ENCODE data around the gene CPTP. TPM values are rescaled to one million over a fixed set of nuclear protein-coding genes. Genes with fewer than 3 reads are reported as not detected.

CPTP gene
- total RNA-seq, 2 donors from 2014 or later = 35.6 to 64.1 TPM

DNA sequence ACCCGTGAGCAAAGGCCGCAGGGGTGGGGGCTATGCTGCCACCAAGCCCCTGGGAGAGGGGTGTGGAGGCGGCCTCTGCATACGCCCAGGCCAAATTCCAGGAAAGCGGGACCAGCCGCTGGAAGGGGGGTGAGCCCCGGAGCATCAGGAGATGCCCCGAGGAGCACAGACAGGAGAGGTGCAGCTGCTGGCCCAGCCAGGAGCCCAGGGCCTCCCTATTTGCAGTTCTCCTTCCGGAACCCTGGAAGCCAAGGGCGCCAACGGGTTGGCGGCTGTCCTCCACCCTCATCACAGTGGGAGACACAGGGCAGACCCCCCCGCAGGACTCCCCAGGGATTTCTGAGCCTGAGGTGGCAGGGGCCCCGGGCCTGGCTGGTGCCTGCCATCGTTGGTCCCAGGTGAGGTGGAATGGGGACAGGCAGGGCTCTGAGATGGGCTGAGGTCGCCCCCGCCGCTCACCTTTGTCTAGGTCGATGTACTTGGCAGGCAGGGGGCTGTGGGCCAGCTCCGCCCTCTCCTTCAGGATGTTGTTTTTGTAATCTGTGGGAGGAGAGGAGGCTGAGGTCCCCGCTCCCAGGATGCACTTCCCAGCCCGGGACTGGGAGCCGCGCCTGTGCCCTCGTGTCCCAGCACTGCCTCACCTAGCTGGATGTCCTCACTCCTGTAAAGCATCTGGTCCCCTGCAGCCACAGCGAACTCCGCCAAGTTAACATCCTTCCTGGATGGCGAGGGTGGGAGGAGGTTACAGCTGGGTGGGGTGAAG lies 29.0 kb downstream of the CPTP start:
- H3K36me3 ChIP-seq = peaks cover 8% of the 10 kb centered on the region
- H3K4me3 ChIP-seq = no peak overlapping the region
- peaks cover 6 to 19% of the 10 kb centered on the region in 2 donors for H3K27me3 ChIP-seq
- DNase-seq (ENCODE audit: low spot score) = no peak
- no peak for TF ChIP-seq CTCF (IDR thresholded peaks at IDR 0.05)
- peak overlapping the region in 1 of 2 donors; percentile 21 for H3K27ac ChIP-seq
- no peaks in the 10 kb centered on the region for H3K9me3 ChIP-seq
- H3K4me1 ChIP-seq = peaks cover 0 to 64% of the 10 kb centered on the region in 2 donors

- Histone ChIP-seq H3K9me3 (no peaks in the 10 kb centered on the region), H3K36me3 (peaks cover 8% of the 10 kb centered on the region), H3K4me3 (peak overlapping the region in 1 of 2 donors; percentile 55), H3K27me3 (peaks cover 6 to 19% of the 10 kb centered on the region in 2 donors), H3K4me1 (peaks cover 0 to 74% of the 10 kb centered on the region in 2 donors), H3K27ac (no peak overlapping the region)
- no peak for DNase-seq (ENCODE audit: low spot score)
- TF ChIP-seq CTCF (IDR thresholded peaks at IDR 0.05) = no peak
Measured at GRCh38 chr1:1354271-1355247, 30.0 kb downstream of the CPTP start.

- H3K27ac ChIP-seq = peak overlapping the region in 1 of 2 donors; percentile 43
- H3K4me1 ChIP-seq = peaks cover 0 to 81% of the 10 kb centered on the region in 2 donors
- no peak for DNase-seq (ENCODE audit: low spot score)
- peaks cover 6 to 19% of the 10 kb centered on the region in 2 donors for H3K27me3 ChIP-seq
- no peak for TF ChIP-seq CTCF (IDR thresholded peaks at IDR 0.05)
- H3K4me3 ChIP-seq = peak overlapping the region; percentile 11 to 55
- H3K36me3 ChIP-seq = peaks cover 8% of the 10 kb centered on the region
- no peaks in the 10 kb centered on the region for H3K9me3 ChIP-seq
Measured at GRCh38 chr1:1355416-1355815, 30.8 kb downstream of the CPTP start.

GRCh38 chr1:1356166-1356795 lies 31.7 kb downstream of the CPTP start:
- peak overlapping the region; percentile 42 to 55 for H3K4me3 ChIP-seq
- H3K4me1 ChIP-seq = peaks cover 0 to 88% of the 10 kb centered on the region in 2 donors
- H3K27me3 ChIP-seq = peaks cover 6 to 19% of the 10 kb centered on the region in 2 donors
- TF ChIP-seq CTCF (IDR thresholded peaks at IDR 0.05) = no peak
- H3K36me3 ChIP-seq = peaks cover 8% of the 10 kb centered on the region
- H3K9me3 ChIP-seq = no peaks in the 10 kb centered on the region
- DNase-seq (ENCODE audit: low spot score) = no peak
- peak overlapping the region; percentile 77 to 88 for H3K27ac ChIP-seq

DNA sequence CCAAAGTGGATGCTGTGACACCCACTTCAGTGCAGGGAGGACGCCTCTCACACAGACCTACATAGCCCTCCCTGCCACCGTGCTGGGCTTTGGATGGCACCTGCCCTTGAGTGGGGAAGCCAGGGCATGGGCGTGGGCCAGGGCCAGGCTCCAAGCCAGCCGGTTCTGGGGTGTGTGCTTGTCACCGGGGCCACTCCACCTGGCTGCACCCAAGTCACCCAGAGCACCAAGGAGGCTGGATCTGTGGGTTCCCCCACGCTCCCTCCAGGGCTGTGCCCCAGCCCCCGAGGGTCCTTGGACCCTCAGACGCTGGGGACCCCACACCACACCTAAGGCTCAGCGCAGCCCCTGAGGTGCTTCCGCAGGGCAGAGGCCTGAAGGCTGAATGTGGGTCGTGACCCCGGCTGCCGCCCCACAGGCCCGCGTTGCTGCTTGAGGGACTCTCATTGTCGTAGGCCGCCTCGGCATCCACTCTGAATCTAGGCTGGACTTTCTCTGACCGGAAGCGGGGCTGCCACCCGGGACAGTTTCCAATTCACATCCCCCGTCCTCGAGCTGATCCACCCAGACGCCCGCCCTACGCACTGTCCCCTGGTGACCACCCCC lies 32.3 kb downstream of the CPTP start:
- TF ChIP-seq CTCF (IDR thresholded peaks at IDR 0.05) = no peak
- Histone ChIP-seq H3K9me3 (no peaks in the 10 kb centered on the region), H3K27ac (peak overlapping the region; percentile 77 to 88), H3K27me3 (peaks cover 6 to 19% of the 10 kb centered on the region in 2 donors), H3K4me3 (peak overlapping the region; percentile 42 to 55), H3K4me1 (peaks cover 0 to 88% of the 10 kb centered on the region in 2 donors), H3K36me3 (peaks cover 8% of the 10 kb centered on the region)
- DNase-seq (ENCODE audit: low spot score) = no peak

All from right atrium auricular region (tissue), 2 donors.